Measurements from ENCODE around the gene TRPV2.

Gene TRPV2

DNA sequence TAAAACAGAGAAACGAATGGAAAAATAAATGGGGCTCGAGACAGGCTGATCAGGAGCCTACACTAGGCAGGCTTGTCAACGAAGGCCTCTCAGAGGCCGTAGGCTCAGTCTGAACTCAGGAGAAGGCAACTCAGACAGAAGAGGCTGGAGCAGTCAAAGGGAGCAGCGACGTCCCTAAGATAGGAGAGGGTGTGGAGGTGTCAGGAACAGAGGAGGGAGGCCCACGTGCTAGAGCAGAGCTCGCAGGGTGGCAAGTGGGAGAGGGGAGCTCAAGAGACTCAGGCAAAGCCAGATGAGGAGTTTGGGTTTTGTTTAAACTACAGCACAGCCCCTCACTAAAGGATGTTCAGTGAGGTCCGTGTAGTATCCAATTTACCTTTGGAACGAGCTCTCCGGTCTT is 43.9 kb downstream of the TRPV2 start:
- no peak overlapping the region for H3K4me3 ChIP-seq (ENCODE audit: low read length in 2 of 2)
- peaks cover 4% of the 10 kb centered on the region for H3K4me1 ChIP-seq (ENCODE audit: control insufficient read depth, insufficient read depth, low read length)
- H3K9me3 ChIP-seq (ENCODE audit: control insufficient read depth in 2 of 2, low read length in 2 of 2) = no peaks in the 10 kb centered on the region
- H3K27ac ChIP-seq (ENCODE audit: low read length) = no peak overlapping the region
- no peaks in the 10 kb centered on the region for H3K27me3 ChIP-seq (ENCODE audit: control insufficient read depth in 1 of 2, insufficient read depth in 2 of 2, low read length in 2 of 2)
- no peak overlapping the region for H3K9ac ChIP-seq (ENCODE audit: low read length in 2 of 2)
- H3K36me3 ChIP-seq (ENCODE audit: control insufficient read depth in 2 of 2, insufficient read depth in 2 of 2, low read length in 2 of 2) = peaks cover 0 to 2% of the 10 kb centered on the region in 2 donors

DNA sequence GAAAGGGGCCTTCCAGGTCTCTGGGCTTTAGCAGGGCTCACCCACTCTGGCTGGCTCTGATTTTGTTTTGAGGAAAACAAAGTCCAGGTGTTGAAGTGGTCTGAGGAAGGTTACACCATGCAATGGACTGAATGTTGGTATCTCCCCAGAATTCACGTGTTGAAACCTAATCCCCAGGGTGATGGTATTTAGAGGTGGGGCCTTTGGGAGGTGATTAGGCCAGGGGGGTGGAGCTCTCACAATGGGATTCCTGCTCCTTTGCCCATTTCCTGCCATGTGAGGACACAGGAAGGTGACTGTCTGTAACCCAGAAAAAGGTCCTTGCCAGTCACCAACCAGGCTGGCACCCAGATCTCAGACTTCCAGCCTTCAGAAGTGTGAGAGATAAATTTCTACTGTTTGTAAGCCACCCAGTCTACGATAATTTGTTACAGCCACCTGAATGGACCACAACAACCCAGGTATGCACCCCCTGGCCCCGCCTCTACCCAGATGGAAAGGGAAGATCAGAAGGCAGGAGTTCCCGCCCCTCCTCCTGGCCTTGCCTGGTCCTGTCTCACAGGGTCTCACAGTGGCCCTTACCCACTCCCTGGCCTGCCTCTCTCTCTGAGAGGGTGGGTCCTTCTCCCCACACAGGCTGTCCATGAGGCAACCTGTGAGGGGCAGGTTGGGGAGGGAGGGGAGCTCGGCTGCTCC is 44.6 kb downstream of the TRPV2 start:
- H3K4me3 ChIP-seq (ENCODE audit: low read length in 2 of 2) = no peak overlapping the region
- no peaks in the 10 kb centered on the region for H3K9me3 ChIP-seq (ENCODE audit: control insufficient read depth in 2 of 2, low read length in 2 of 2)
- no peaks in the 10 kb centered on the region for H3K27me3 ChIP-seq (ENCODE audit: control insufficient read depth in 1 of 2, insufficient read depth in 2 of 2, low read length in 2 of 2)
- no peak overlapping the region for H3K9ac ChIP-seq (ENCODE audit: low read length in 2 of 2)
- H3K27ac ChIP-seq (ENCODE audit: low read length) = no peak overlapping the region
- H3K36me3 ChIP-seq (ENCODE audit: control insufficient read depth in 2 of 2, insufficient read depth in 2 of 2, low read length in 2 of 2) = peaks cover 0 to 2% of the 10 kb centered on the region in 2 donors
- H3K4me1 ChIP-seq (ENCODE audit: control insufficient read depth, insufficient read depth, low read length) = peaks cover 4% of the 10 kb centered on the region

DNA sequence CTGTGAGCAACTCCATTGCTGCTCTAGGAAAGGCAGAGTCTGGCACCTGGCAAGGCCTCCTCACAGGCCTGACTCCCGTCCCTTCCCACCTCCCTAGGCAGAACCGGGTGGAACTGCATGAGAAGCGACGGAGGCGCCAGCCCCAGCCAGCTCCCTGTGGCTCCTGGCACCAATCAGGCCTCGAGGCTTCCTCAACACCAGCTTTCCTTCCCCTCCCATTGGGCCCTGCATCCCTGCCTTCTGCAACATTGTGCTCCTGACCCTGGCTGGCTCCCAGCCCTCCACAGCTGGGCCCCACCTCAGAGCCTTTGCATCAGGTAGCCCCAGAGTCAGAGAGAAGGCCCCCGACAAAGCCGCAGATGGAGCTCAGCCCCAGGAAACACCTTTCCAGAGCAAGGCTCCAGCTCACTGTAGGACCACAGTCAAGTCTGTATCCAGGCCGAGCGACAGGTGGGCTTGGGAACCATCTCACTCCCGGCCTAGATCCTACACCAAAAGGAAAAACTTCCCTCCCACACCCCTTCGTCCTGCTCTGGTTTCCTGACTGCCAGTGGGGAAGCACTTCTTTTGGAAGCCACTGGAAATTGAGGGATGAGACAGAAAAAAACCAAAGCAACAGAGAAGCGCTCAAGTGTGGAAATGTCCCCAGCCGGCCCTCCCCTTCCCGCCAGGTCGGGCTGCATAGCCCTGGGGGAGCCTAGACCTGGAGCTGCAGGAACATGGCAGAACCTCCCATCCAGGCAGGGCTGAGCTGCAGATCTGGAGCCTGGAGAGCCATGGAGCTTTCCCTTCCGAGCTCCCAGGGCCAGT is 45.6 kb downstream of the TRPV2 start:
- H3K27ac ChIP-seq (ENCODE audit: low read length) = no peak overlapping the region
- no peak overlapping the region for H3K4me3 ChIP-seq (ENCODE audit: low read length in 2 of 2)
- H3K4me1 ChIP-seq (ENCODE audit: control insufficient read depth, insufficient read depth, low read length) = peaks cover 4% of the 10 kb centered on the region
- H3K9me3 ChIP-seq (ENCODE audit: control insufficient read depth in 2 of 2, low read length in 2 of 2) = no peaks in the 10 kb centered on the region
- H3K36me3 ChIP-seq (ENCODE audit: control insufficient read depth in 2 of 2, insufficient read depth in 2 of 2, low read length in 2 of 2) = peaks cover 0 to 2% of the 10 kb centered on the region in 2 donors
- H3K9ac ChIP-seq (ENCODE audit: low read length in 2 of 2) = no peak overlapping the region
- H3K27me3 ChIP-seq (ENCODE audit: control insufficient read depth in 1 of 2, insufficient read depth in 2 of 2, low read length in 2 of 2) = no peaks in the 10 kb centered on the region

DNA sequence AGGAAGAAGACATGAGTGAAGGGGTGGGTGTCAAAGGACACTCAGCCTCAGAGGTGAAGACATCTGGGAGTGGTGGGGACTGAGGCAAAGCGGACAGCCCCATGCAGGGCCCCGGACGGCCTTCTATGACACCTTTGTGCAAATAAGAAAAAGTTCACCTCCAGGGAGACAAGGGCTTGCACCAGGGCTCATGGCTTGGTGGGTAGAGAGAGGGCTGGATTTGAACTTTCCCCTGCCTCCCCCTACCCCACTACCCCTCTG is 46.2 kb downstream of the TRPV2 start:
- Histone ChIP-seq H3K27ac (ENCODE audit: low read length) (no peak overlapping the region), H3K4me1 (ENCODE audit: control insufficient read depth, insufficient read depth, low read length) (peaks cover 7% of the 10 kb centered on the region), H3K36me3 (ENCODE audit: control insufficient read depth in 2 of 2, insufficient read depth in 2 of 2, low read length in 2 of 2) (peaks cover 0 to 2% of the 10 kb centered on the region in 2 donors), H3K4me3 (ENCODE audit: low read length in 2 of 2) (no peak overlapping the region), H3K9ac (ENCODE audit: low read length in 2 of 2) (no peak overlapping the region), H3K9me3 (ENCODE audit: control insufficient read depth in 2 of 2, low read length in 2 of 2) (no peaks in the 10 kb centered on the region), H3K27me3 (ENCODE audit: control insufficient read depth in 1 of 2, insufficient read depth in 2 of 2, low read length in 2 of 2) (no peaks in the 10 kb centered on the region)

DNA sequence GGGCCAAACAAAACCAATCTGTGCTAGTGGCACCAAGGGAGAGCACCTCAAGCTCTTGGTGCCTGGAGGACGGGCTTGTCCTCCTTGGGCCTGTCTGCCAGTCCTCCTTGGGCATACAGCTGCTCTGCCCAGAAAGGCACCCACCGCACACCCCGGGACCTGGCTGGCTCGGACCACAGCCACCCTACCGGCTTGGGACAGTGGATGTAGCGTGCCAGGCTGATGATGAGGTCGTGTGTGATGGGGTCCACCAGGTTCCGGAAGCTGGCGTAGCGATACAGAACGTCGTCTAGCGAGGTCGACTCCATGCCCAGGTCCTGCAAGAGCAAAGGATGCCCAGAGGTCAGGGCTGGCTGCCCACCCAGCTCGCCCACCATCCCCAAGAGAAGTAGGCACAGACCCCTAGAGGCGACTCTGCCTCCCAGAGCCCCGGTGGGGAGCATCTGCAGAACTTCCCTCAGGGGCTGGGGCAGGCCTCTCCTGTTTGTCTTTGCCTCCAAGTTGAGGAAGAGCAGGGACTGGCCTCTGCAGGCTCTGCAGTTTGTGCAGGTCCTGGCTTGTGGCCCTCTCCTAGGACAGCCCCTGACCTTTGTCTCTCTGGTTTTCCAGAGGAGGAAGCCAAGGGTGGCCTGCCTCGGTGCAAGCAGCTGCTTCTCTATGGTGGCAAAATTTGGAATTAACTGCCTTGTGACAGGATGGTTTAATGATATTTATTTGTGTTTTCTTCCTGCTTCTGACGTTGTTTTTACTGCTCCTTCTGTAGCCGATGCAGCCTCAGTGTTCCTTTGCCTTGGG is 46.9 kb downstream of the TRPV2 start:
- Histone ChIP-seq H3K27me3 (ENCODE audit: control insufficient read depth in 1 of 2, insufficient read depth in 2 of 2, low read length in 2 of 2) (no peaks in the 10 kb centered on the region), H3K36me3 (ENCODE audit: control insufficient read depth in 2 of 2, insufficient read depth in 2 of 2, low read length in 2 of 2) (peaks cover 0 to 2% of the 10 kb centered on the region in 2 donors), H3K4me1 (ENCODE audit: control insufficient read depth, insufficient read depth, low read length) (peaks cover 7% of the 10 kb centered on the region), H3K9ac (ENCODE audit: low read length in 2 of 2) (no peak overlapping the region), H3K9me3 (ENCODE audit: control insufficient read depth in 2 of 2, low read length in 2 of 2) (no peaks in the 10 kb centered on the region), H3K4me3 (ENCODE audit: low read length in 2 of 2) (no peak overlapping the region), H3K27ac (ENCODE audit: low read length) (no peak overlapping the region)

DNA sequence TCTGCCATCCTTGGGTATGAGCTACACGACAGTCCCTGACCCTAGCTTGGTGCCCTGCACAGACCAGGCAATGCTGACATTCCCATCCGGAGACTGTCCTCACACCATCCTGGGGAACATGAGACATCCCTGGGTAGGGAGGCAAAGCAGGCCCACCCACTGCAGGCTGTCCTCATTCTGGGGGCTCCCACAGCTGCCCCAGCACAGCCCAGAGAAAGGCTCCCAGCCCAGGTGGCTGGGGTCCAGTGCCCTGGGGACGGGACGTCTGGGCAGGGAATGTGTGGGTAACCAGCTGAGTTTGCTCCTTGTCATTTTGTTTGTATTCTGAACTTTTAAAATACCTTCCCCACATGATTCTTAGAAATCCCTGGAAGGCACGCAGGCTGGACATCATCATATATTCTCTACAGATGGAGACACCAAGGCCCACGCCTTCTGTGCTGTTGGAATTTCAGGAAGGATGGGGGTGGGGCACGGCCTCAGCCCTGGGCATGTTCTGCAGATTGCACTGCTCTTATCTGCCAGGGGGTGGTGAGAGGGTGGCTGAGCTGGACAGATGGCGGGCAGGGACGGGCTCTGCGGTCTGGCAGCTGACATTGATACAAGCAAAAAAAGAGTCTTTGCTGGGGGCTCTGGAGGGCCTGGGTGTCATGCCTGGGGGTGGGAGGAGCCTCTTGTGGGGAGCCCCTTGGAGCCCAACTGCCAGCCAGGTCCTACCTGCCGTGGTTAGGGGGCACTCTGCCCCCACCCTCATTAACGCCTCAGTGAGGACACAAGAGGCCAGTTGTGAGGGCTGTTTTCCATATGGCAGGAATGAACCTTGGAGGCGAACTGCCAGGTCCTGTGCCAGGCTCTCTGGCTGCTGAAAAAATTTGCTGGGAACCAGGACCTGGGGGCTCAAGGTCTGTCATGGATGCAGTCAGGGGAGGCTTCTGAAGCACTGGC is 48.3 kb downstream of the TRPV2 start:
- Histone ChIP-seq H3K4me3 (ENCODE audit: low read length in 2 of 2) (no peak overlapping the region), H3K4me1 (ENCODE audit: control insufficient read depth, insufficient read depth, low read length) (peaks cover 7% of the 10 kb centered on the region), H3K36me3 (ENCODE audit: control insufficient read depth in 2 of 2, insufficient read depth in 2 of 2, low read length in 2 of 2) (peaks cover 0 to 2% of the 10 kb centered on the region in 2 donors), H3K9ac (ENCODE audit: low read length in 2 of 2) (no peak overlapping the region), H3K27me3 (ENCODE audit: control insufficient read depth in 1 of 2, insufficient read depth in 2 of 2, low read length in 2 of 2) (no peaks in the 10 kb centered on the region), H3K27ac (ENCODE audit: low read length) (no peak overlapping the region), H3K9me3 (ENCODE audit: control insufficient read depth in 2 of 2, low read length in 2 of 2) (no peaks in the 10 kb centered on the region)

DNA sequence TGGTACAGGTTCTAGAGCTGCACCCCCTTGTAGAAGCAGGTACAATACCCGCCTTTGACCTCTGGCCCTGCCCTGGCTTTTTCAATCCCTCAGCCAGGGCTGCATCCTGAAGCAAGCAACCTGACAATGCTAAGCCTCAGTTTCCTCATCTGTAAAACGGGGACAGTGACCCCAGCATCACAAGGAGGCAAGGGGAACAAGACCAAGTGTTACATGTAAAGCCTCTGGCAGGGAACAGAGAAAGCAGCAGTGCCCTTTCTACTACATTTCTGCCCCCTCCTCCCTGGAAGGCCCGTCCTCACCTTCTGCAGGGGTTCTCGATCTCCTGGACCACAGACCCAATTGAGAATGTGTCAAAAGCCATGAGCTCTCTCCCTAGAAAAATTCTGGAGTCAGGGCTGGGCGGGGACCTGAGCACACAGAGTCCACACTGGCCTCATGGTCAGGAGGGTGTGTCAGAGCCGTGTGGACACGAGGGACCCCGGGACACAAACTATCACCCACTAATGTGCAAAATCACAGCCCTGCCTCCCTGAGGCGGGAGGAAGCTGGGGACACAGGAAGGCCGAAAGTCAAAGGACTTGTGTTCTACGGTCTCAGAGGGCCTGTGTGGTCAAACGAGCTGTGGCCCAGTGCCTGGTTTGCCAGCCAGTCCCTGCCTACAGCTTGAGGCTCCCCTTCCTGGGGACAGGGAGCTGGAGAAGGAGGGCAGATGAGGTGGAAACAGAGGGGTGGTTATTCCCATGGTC is 49.1 kb downstream of the TRPV2 start:
- Histone ChIP-seq H3K9me3 (ENCODE audit: control insufficient read depth in 2 of 2, low read length in 2 of 2) (no peaks in the 10 kb centered on the region), H3K36me3 (ENCODE audit: control insufficient read depth in 2 of 2, insufficient read depth in 2 of 2, low read length in 2 of 2) (peaks cover 0 to 2% of the 10 kb centered on the region in 2 donors), H3K4me1 (ENCODE audit: control insufficient read depth, insufficient read depth, low read length) (peaks cover 7% of the 10 kb centered on the region), H3K9ac (ENCODE audit: low read length in 2 of 2) (no peak overlapping the region), H3K27ac (ENCODE audit: low read length) (no peak overlapping the region), H3K4me3 (ENCODE audit: low read length in 2 of 2) (no peak overlapping the region), H3K27me3 (ENCODE audit: control insufficient read depth in 1 of 2, insufficient read depth in 2 of 2, low read length in 2 of 2) (no peaks in the 10 kb centered on the region)

DNA sequence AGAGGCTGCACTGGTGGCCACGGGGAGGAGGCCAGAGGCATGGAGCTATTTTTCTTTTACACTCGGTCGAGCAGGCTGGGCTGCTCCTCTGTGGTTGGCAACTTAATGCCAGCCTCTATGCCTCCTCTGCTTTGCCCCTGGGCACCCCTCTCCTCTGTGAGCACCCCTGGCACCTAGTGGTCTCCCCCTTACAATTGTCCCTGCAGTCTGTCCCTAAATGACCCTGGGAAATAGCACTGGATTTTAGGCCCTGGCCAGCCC is 49.6 kb downstream of the TRPV2 start:
- H3K27ac ChIP-seq (ENCODE audit: low read length) = no peak overlapping the region
- H3K27me3 ChIP-seq (ENCODE audit: control insufficient read depth in 1 of 2, insufficient read depth in 2 of 2, low read length in 2 of 2) = no peaks in the 10 kb centered on the region
- H3K9me3 ChIP-seq (ENCODE audit: control insufficient read depth in 2 of 2, low read length in 2 of 2) = no peaks in the 10 kb centered on the region
- no peak overlapping the region for H3K9ac ChIP-seq (ENCODE audit: low read length in 2 of 2)
- H3K4me1 ChIP-seq (ENCODE audit: control insufficient read depth, insufficient read depth, low read length) = peaks cover 7% of the 10 kb centered on the region
- H3K36me3 ChIP-seq (ENCODE audit: control insufficient read depth in 2 of 2, insufficient read depth in 2 of 2, low read length in 2 of 2) = peaks cover 0 to 2% of the 10 kb centered on the region in 2 donors
- no peak overlapping the region for H3K4me3 ChIP-seq (ENCODE audit: low read length in 2 of 2)

DNA sequence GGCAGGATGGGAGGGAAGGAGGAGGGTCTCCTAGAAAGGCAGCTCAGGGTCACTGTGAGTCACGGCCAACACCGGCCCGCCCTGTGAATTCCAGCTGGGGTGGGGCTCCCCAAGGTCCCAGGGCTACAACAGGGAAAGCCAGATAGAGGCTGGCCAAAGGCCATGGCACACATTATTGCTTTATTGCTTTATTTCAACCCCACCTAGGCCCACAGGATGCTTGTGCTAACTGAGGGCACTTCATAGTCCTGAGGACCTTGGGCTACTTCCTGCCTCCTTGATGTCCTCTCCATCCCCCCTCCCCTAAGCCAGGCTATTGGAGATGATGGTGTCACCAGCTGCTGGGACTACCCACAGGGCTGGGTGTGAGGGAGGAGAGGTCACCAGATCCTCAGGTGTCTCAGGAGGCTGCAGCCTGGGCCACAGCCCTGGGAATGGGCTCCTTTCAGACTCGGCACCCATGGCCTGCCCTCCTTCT is 50.5 kb downstream of the TRPV2 start:
- Histone ChIP-seq H3K4me1 (ENCODE audit: control insufficient read depth, insufficient read depth, low read length) (peaks cover 7% of the 10 kb centered on the region), H3K27ac (ENCODE audit: low read length) (no peak overlapping the region), H3K27me3 (ENCODE audit: control insufficient read depth in 1 of 2, insufficient read depth in 2 of 2, low read length in 2 of 2) (no peaks in the 10 kb centered on the region), H3K4me3 (ENCODE audit: low read length in 2 of 2) (no peak overlapping the region), H3K9me3 (ENCODE audit: control insufficient read depth in 2 of 2, low read length in 2 of 2) (no peaks in the 10 kb centered on the region), H3K9ac (ENCODE audit: low read length in 2 of 2) (no peak overlapping the region), H3K36me3 (ENCODE audit: control insufficient read depth in 2 of 2, insufficient read depth in 2 of 2, low read length in 2 of 2) (peaks cover 0 to 2% of the 10 kb centered on the region in 2 donors)

DNA sequence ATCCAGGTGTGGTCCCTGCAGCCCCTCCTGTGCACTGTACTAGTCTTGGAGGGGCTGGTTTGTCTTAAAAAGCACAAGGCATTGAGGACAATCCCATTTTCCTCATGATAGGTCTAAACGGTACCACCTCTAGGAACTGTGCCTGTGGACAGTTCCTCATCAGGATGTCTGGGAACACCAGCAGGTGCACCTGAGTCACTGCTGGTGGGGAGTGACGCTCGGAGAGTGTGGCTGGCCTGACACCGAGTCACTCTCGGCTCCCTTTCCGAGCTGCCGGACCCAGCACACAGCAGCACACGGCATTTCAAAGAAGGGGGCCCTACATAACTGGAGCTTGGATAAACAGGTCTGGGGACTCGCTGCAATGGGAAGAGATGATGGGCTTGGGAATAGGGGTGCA is 51.0 kb downstream of the TRPV2 start:
- Histone ChIP-seq H3K36me3 (ENCODE audit: control insufficient read depth in 2 of 2, insufficient read depth in 2 of 2, low read length in 2 of 2) (peaks cover 0 to 2% of the 10 kb centered on the region in 2 donors), H3K9ac (ENCODE audit: low read length in 2 of 2) (no peak overlapping the region), H3K4me1 (ENCODE audit: control insufficient read depth, insufficient read depth, low read length) (peaks cover 7% of the 10 kb centered on the region), H3K27me3 (ENCODE audit: control insufficient read depth in 1 of 2, insufficient read depth in 2 of 2, low read length in 2 of 2) (no peaks in the 10 kb centered on the region), H3K9me3 (ENCODE audit: control insufficient read depth in 2 of 2, low read length in 2 of 2) (no peaks in the 10 kb centered on the region), H3K27ac (ENCODE audit: low read length) (no peak overlapping the region), H3K4me3 (ENCODE audit: low read length in 2 of 2) (no peak overlapping the region)
